Stimulated activated CD8-positive, alpha-beta memory T cell treated with anti-CD3 and anti-CD28 coated beads, Interleukin-4, amount 100 ng/mL, for 24 hours (primary cell): ENCODE results near the gene ZNF20.

Experiments
- DNase-seq: peaks from one replicate; pipeline ENCODE4 v3.0.0-alpha.2; 2020; ENCODE audit warnings: low read depth

The ZNF20 gene

DNA sequence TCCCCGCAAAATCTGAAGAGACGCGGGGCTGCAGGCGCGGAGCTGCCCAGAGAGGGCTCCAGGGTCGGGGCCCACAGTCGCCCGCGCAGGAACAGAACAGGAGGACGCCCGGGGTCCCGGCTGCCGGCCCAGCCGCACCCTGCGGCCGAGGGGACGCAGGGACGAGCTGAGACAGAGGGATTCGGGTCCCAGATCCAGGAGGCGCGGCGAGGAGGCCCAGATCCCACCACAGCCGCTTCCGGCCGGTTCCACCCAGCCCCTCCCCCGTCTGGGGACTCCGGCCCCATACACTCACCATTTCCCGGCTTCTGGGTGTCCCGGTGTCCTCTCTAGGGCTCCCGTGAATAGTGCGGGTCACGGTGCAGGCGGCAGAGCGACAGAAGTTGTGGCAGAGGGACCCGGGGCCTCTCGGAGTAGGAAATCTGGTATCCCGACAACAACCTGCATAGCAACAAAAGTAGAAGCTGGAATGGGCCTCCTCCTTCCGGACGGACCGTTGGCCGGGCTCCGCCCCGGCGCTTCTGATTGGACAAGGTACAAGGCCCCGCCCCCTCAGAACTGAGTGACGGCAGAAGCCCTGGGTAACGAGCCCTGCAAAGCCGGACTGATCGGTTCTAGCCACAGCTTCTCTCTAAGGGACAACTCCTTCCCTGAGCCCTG is at the start of gene ZNF20:
TSS of gene ZNF20 (minus strand) at position 466 of the 660 bp plus-strand sequence. CDS start at position 298, 168 bp downstream.
- peak; percentile 89 for DNase-seq

GRCh38 chr19:12187625-12188024 is 47.5 kb upstream of the ZNF20 start:
- DNase-seq: no peak

DNA sequence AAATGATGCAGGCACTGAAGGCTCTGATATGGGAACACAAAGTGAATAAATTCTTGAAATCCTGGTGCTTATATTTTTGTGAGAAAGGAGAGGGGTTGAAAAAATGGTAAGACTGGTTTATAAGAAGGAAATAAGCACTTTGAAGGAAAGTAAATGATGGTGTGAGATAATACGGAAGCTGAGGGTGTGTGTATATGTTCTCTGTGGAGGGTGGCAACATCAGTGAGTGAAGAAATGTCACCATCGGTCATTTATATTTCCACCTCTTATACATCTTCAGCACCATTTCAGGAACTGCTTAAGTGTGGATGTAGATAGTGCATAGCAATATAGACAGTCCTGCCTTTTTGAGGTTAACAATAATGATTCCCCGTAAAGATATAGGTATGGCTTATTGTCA is 40.2 kb upstream of the ZNF20 start:
- DNase-seq: no peak

GRCh38 chr19:12166626-12167025 is 26.5 kb upstream of the ZNF20 start:
- no peak for DNase-seq

- DNase-seq: no peak
These were observed 23.7 kb upstream of the ZNF20 start for GRCh38 chr19:12163826-12164225.

GRCh38 chr19:12162882-12163806 is 23.0 kb upstream of the ZNF20 start, which contains the start of gene ZNF136:
ZNF136 (plus strand) TSS chr19:12163096; CDS start chr19:12163204, 108 bp downstream.
- peak; percentile 86 for DNase-seq

DNA sequence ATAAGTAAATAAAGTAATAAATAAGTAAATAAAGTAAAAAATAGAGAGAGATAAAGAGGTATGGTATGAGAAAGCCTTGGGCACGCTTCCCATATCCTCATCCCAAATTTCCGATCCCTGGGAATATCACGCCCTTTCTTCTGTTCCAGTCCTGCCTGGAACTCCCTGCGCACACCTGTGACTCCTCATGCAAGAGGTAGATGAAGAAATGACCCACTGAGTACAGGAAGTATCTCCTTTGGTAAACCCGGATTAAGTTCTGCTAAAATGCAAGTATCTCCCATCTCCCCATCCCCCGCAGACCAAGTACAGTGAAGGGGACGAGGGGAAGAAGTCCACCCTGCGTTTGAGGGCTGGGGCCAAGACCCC is 22.3 kb upstream of the ZNF20 start:
- no peak for DNase-seq

DNA sequence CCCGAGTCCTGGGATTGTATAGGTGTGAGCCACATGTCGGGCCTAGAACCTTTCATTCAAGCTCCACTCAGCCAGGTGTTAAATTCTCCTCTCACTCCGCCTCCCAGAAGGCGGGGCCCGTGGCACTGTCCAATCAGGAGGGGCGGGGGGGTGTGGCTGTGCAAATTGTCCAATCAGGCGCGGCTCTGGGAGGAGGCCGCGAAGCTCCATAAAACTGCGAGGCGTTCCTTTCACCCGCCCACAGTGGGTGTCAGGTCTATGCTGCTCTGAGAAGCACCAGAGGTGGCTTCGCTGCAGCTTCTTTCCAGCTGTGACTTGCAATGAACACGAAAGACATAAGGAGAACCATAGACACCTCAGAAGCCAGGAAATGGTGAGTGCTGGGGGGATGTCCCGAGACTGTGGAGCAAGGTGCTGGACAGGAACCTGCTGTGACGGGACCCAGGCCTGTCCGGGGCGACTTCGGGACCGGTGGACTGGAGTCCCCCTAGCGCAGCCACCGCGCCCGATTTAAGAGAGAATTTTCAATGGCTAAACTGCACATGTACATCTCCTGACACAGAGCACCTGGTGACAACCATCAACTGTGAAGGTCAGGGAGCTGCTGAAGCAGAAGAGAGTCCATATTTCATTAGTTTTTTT is 19.7 kb upstream of the ZNF20 start:
- no peak for DNase-seq

- no peak for DNase-seq
These were observed 16.3 kb upstream of the ZNF20 start, which contains the start of gene ZNF625 for GRCh38 chr19:12156223-12157058. ZNF625 (minus strand) TSS chr19:12156734; CDS start chr19:12156558, 176 bp downstream.

- DNase-seq: no peak
These were observed 15.2 kb upstream of the ZNF20 start for GRCh38 chr19:12155324-12155860.

GRCh38 chr19:12145348-12145747 is 5.2 kb upstream of the ZNF20 start:
- no peak for DNase-seq

DNA sequence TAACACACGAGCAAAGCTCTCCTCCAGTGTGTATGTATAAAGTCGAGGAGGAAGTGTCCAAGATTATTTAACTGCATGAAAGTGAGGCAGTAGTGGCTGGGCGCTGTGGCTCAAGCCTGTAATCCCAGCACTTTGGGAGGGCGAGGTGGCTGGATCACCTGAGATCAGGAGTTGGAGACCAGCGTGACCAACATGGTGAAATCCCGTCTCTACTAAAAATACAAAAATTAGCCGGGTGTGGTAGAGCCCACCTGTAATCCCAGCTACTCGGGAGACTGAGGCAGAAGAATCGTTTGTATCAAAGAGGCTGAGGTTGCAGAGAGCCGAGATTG is 1.2 kb upstream of the ZNF20 start:
- no peak for DNase-seq

- DNase-seq: peak; percentile 72
These were observed 625 bp upstream of the ZNF20 start for GRCh38 chr19:12140545-12141404.

DNA sequence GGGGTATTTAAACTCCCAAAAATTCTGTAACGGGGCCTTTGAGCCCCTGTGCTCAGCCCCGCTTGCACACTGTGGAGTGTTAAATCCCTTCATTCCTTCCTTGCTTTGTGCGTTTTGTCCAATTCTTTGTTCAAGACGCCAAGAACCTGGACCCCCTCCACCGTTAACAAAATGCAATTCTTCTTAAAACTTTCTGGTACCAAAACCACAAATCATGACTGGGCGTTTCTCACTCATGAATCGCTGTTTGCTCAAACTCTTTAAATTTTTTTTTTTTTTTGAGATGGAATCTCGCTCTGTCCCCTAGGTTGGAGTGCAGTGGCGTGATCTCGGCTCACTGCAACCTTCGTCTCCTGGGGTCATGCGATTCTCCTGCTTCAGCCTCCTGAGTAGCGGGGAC is 881 bp downstream of the ZNF20 start:
- no peak for DNase-seq

GRCh38 chr19:12137221-12137940 is 2.8 kb downstream of the ZNF20 start:
- DNase-seq: no peak

DNA sequence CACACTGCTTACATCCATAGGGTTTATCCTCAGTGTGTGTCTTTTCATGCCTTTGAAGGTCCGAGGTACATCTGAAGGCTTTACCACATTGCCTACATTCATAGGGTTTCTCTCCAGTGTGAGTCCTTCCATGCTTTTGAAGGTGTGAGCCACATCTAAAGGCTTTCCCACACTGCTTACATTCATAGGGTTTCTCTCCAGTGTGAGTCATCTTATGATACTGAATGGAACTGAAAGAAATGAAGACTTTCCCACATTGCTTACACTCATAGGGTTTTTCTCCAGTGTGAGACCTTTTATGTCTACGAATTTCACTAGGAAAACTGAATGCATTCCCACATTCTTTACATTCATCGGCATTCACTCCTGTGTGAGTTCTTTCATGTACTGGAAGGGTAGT is 7.1 kb downstream of the ZNF20 start:
- no peak for DNase-seq

- DNase-seq: no peak
These were observed 13.4 kb downstream of the ZNF20 start for GRCh38 chr19:12126707-12127106.

GRCh38 chr19:12117201-12117970 is 22.8 kb downstream of the ZNF20 start:
- no peak for DNase-seq

DNA sequence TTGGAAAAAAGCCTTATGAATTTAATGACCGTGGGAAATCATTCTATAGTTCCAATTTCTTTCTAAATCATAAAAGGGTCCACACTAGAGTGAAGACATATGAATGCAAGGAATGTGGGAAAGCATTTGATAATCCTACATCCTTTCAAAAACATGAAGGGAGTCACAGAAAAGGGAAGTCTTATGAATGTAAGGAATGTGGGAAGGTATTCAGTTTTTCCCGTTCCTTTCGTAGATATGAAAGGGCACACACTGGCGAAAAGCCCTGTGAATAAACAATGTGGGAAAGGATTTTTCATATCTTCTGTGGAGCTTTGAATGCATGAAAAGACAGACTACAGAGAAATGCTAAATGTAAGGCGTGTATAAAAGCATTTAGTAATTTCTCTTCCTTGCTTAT is 27.0 kb downstream of the ZNF20 start:
- no peak for DNase-seq
